Esophagus muscularis mucosa (tissue), 4 donors: ENCODE results near the gene CBX1.

Experiments used
- CTCF ChIP-seq, 3 experiments: fragments of 200-600 bp in 2 of 3; fragments of 450-650 bp in 1 of 3; sonication (generic) in 2 of 3; IDR thresholded peaks; one replicate each; pipeline ENCODE4 v1.5.1; 2017 to 2019; ENCODE audit warnings: antibody characterized with exemption in 3 of 3, mild to moderate bottlenecking in 2 of 3, moderate library complexity in 1 of 3
- EP300 ChIP-seq: sonication (generic); formaldehyde crosslinking; IDR thresholded peaks from one replicate; pipeline ENCODE4 v1.6.1; 2017; ENCODE audit warnings: antibody characterized with exemption
- POLR2AphosphoS5 ChIP-seq, 2 donors: sonication (generic); formaldehyde crosslinking; IDR thresholded peaks; one replicate each; pipeline ENCODE4 v1.6.1; 2017; ENCODE audit warnings: antibody characterized with exemption in 2 of 2

- TF ChIP-seq CTCF (IDR thresholded peaks at IDR 0.05) (no peak), EP300 (no peak), POLR2AphosphoS5 (IDR thresholded peaks at IDR 0.05) (no peak)
These were observed 9.5 kb upstream of the CBX1 start for GRCh38 chr17:48110761-48111160.
